ENCODE results near the gene MTUS2. TPM values are rescaled to one million over a fixed set of nuclear protein-coding genes. Genes with fewer than 3 reads are reported as not detected.

Gene MTUS2
- total and polyA plus RNA-seq, 9 of the 15 experiments (the other 6 are each of a cell fraction or from before 2014, with no cell fraction given): 0.01 to 0.28 (median 0.06) TPM; not detected in 1

DNA sequence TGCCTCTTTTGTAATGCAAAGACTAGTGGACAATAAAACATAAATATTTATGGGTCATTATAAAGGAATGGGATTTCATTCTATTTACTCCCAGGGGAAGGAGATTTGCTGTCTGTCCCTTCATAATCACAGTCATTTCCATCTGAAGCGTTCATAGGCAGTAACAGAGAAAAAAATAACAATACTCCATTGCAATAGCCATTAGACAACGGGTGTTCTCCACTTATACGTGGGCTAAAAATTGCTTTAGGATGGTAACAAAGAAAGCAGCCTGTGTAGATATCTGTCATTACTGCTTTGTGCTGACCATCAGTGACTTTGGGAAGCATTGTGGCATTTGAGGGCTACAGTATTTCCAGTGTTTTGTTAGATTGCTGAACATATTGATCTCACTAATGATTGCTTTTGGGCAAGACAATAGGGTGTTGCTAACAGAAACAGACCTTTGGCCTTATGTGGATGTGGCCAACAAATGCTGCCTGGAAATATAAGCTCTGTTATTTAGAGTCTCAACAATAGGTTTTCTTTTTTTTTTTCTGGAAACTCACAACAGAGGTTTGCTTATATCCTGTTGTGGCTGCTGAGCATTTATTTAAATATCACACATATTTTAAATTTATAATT lies 355.2 kb downstream of the MTUS2 start:
- H3K4me1 ChIP-seq (replicated peaks in 1 of 2; ENCODE audit: control insufficient read depth in 2 of 2, insufficient read depth in 2 of 2, low read length in 2 of 2): no peaks in the 10 kb centered on the region
- no peak overlapping the region for H3K4me2 ChIP-seq (ENCODE audit: insufficient read depth, low read length)
- in situ Hi-C loops (cut with MboI) (no loop called here), intact Hi-C loops (cut with micrococcal nuclease) (no loop called here)
- H3K9ac ChIP-seq (ENCODE audit: insufficient read depth in 1 of 2, low read depth in 2 of 2, low read length in 2 of 2): no peak overlapping the region
- POLR2A ChIA-PET: no interaction called here
- H3K27ac ChIP-seq (ENCODE audit: extremely low read depth, low read depth, low read length): no peak overlapping the region
- BruUV-seq (replicated peaks): no TSS peak
- no peaks in the 10 kb centered on the region for H3K36me3 ChIP-seq (ENCODE audit: control insufficient read depth, insufficient read depth, low read length)
- no peak for ATAC-seq
- no peaks in the 10 kb centered on the region for H3K9me3 ChIP-seq (replicated peaks; ENCODE audit: control insufficient read depth, insufficient read depth, low read depth, low read length)
- no peak overlapping the region for H3K4me3 ChIP-seq
- DNase-seq (ENCODE audit: extremely low read depth in 1 of 4, low spot score in 3 of 4): no peak
- H4K20me1 ChIP-seq (replicated peaks; ENCODE audit: control insufficient read depth, insufficient read depth, low read length): no peaks in the 10 kb centered on the region
- no peak for FAIRE-seq
- CTCF ChIA-PET (ENCODE audit: low intra/inter-chr PET ratio): no interaction called here
- H2AFZ ChIP-seq (ENCODE audit: low read depth, low read length): no peak overlapping the region
- TF ChIP-seq, protein P1, sequence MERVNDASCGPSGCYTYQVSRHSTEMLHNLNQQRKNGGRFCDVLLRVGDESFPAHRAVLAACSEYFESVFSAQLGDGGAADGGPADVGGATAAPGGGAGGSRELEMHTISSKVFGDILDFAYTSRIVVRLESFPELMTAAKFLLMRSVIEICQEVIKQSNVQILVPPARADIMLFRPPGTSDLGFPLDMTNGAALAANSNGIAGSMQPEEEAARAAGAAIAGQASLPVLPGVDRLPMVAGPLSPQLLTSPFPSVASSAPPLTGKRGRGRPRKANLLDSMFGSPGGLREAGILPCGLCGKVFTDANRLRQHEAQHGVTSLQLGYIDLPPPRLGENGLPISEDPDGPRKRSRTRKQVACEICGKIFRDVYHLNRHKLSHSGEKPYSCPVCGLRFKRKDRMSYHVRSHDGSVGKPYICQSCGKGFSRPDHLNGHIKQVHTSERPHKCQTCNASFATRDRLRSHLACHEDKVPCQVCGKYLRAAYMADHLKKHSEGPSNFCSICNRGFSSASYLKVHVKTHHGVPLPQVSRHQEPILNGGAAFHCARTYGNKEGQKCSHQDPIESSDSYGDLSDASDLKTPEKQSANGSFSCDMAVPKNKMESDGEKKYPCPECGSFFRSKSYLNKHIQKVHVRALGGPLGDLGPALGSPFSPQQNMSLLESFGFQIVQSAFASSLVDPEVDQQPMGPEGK (CRISPR knock-in tag; IDR thresholded peaks at IDR 0.05; ENCODE audit: borderline replicate concordance): no peak
- TF ChIP-seq TARDBP (IDR thresholded peaks at IDR 0.05): no peak
- no peaks in the 10 kb centered on the region for H3K79me2 ChIP-seq (ENCODE audit: control insufficient read depth, insufficient read depth, low read length)
- no peaks in the 10 kb centered on the region for H3K27me3 ChIP-seq (ENCODE audit: control insufficient read depth in 2 of 2, insufficient read depth in 2 of 2, low read length in 2 of 2)
- WGBS (ENCODE audit: insufficient coverage, low coverage, missing lambda C conversion rate): 0% methylated on average over 3 of the region's 3 CpGs
- no peaks in the 10 kb centered on the region for H3K9me1 ChIP-seq (ENCODE audit: control insufficient read depth, insufficient read depth, low read length)

DNA sequence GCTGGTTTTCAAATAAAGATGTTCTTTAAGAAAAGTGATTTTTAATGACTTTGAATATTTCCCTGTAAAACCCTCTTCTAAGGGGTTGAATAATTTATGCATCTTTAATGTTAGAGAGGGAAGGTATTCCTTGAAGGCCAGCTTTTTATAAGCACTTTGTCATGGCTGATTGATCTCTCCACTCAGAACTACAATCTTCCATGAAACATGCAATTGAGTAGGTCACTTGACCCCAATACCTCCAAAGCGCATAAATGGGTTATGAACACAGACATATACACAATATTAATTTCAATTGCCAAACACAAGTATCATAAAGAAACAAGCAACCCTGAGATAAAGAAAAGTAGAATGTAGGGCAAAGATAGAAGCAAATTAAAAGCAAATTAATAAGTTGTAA lies 359.9 kb downstream of the MTUS2 start:
- ChIA-PET POLR2A (no interaction called here), CTCF (ENCODE audit: low intra/inter-chr PET ratio) (no interaction called here)
- no peaks in the 10 kb centered on the region for H3K4me1 ChIP-seq (replicated peaks in 1 of 2; ENCODE audit: control insufficient read depth in 2 of 2, insufficient read depth in 2 of 2, low read length in 2 of 2)
- no peaks in the 10 kb centered on the region for H4K20me1 ChIP-seq (replicated peaks; ENCODE audit: control insufficient read depth, insufficient read depth, low read length)
- no peaks in the 10 kb centered on the region for H3K27me3 ChIP-seq (ENCODE audit: control insufficient read depth in 2 of 2, insufficient read depth in 2 of 2, low read length in 2 of 2)
- no peaks in the 10 kb centered on the region for H3K36me3 ChIP-seq (ENCODE audit: control insufficient read depth, insufficient read depth, low read length)
- H3K79me2 ChIP-seq (ENCODE audit: control insufficient read depth, insufficient read depth, low read length): no peaks in the 10 kb centered on the region
- H3K4me3 ChIP-seq: no peak overlapping the region
- intact Hi-C loops (cut with micrococcal nuclease): no loop called here
- FAIRE-seq (no peak), ATAC-seq (no peak), DNase-seq (ENCODE audit: extremely low read depth in 1 of 4, low spot score in 3 of 4) (no peak)
- in situ Hi-C loops (cut with MboI): no loop called here
- no peak overlapping the region for H2AFZ ChIP-seq (ENCODE audit: low read depth, low read length)
- WGBS (ENCODE audit: insufficient coverage, low coverage, missing lambda C conversion rate): 0% methylated on average over 1 of the region's 1 CpG
- H3K27ac ChIP-seq (ENCODE audit: extremely low read depth, low read depth, low read length): no peak overlapping the region
- no TSS peak for BruUV-seq (replicated peaks)
- no peak overlapping the region for H3K9ac ChIP-seq (ENCODE audit: insufficient read depth in 1 of 2, low read depth in 2 of 2, low read length in 2 of 2)
- no peaks in the 10 kb centered on the region for H3K9me1 ChIP-seq (ENCODE audit: control insufficient read depth, insufficient read depth, low read length)
- H3K9me3 ChIP-seq (replicated peaks; ENCODE audit: control insufficient read depth, insufficient read depth, low read depth, low read length): no peaks in the 10 kb centered on the region
- H3K4me2 ChIP-seq (ENCODE audit: insufficient read depth, low read length): no peak overlapping the region
- TF ChIP-seq, protein P2, sequence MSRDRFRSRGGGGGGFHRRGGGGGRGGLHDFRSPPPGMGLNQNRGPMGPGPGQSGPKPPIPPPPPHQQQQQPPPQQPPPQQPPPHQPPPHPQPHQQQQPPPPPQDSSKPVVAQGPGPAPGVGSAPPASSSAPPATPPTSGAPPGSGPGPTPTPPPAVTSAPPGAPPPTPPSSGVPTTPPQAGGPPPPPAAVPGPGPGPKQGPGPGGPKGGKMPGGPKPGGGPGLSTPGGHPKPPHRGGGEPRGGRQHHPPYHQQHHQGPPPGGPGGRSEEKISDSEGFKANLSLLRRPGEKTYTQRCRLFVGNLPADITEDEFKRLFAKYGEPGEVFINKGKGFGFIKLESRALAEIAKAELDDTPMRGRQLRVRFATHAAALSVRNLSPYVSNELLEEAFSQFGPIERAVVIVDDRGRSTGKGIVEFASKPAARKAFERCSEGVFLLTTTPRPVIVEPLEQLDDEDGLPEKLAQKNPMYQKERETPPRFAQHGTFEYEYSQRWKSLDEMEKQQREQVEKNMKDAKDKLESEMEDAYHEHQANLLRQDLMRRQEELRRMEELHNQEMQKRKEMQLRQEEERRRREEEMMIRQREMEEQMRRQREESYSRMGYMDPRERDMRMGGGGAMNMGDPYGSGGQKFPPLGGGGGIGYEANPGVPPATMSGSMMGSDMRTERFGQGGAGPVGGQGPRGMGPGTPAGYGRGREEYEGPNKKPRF (IDR thresholded peaks at IDR 0.05; ENCODE audit: low read depth, low read length): no peak
- TF ChIP-seq HDAC6 (IDR thresholded peaks at IDR 0.05; ENCODE audit: low read depth, low read length) (no peak), NCOA1 (IDR thresholded peaks at IDR 0.05; ENCODE audit: low read depth) (no peak), ZNF778 (CRISPR knock-in tag; IDR thresholded peaks at IDR 0.05) (no peak), TAF1 (IDR thresholded peaks at IDR 0.05; ENCODE audit: control insufficient read depth, extremely low read depth, insufficient read depth, low read length, severe bottlenecking) (no peak), RBM14 (IDR thresholded peaks at IDR 0.05; ENCODE audit: borderline replicate concordance, insufficient read depth, low read depth, low read length) (no peak), CBFA2T3 (IDR thresholded peaks at IDR 0.05) (no peak)
- TF ChIP-seq, protein P3, sequence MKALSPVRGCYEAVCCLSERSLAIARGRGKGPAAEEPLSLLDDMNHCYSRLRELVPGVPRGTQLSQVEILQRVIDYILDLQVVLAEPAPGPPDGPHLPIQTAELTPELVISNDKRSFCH (CRISPR knock-in tag; IDR thresholded peaks at IDR 0.05): no peak
- TF ChIP-seq, protein P3 (tag; IDR thresholded peaks at IDR 0.05): no peak

Measured in K562 (cell line).